K562 (cell line): ENCODE results near the gene PRMT3. TPM values are rescaled to one million over a fixed set of nuclear protein-coding genes. Genes with fewer than 3 reads are reported as not detected.

Experiments
- ARHGAP35 ChIP-seq: fragments of 450-650 bp; IDR thresholded peaks from 2 replicates; pipeline ENCODE4 v1.6.1; 2018; ENCODE audit not compliant: partially characterized antibody
- ELF2 ChIP-seq: fragments of 250-450 bp; sonication (Bioruptor Pico); IDR thresholded peaks from 2 replicates; pipeline ENCODE4 v1.5.0; 2021; ENCODE audit warnings: mild to moderate bottlenecking
- L3MBTL2 ChIP-seq: fragments of 450-650 bp; IDR thresholded peaks from 2 replicates; pipeline ENCODE4 v1.6.1; 2016; ENCODE audit warnings: mild to moderate bottlenecking, moderate library complexity
- TAF15 ChIP-seq: fragments of 200-400 bp; formaldehyde crosslinking; IDR thresholded peaks from 2 replicates; pipeline ENCODE4 v1.6.1; 2017; ENCODE audit warnings: mild to moderate bottlenecking, low read depth, low read length, moderate library complexity
- ZNF253 ChIP-seq: fragments of 250-450 bp; sonication (Bioruptor Pico); conservative IDR thresholded peaks from 2 replicates; pipeline ENCODE4 v1.6.1; 2021; ENCODE audit warnings: mild to moderate bottlenecking
- polyA plus RNA-seq, 8 experiments: library from polyadenylated mRNA; depleted of rRNA in 4 of 8; stranded (reverse) in 5 of 8; unstranded in 3 of 8; fragments of >200 nt; fragmentation: Nextera tagmentation in 2 of 8; fragmentation: Illumina TruSeq in 1 of 8; extraction: Ambion mirVana in 2 of 8; extraction: Trizol in 1 of 8; gene quantifications; 2 replicates each; pipeline versions ENCODE4 v1.2.1 to v1.2.3, GENCODE V29; 2011 to 2014; ENCODE audit warnings: inconsistent platforms in 1 of 8, missing spikeins in 1 of 8
- total RNA-seq, 7 experiments: library from RNA; depleted of rRNA in 6 of 7; stranded (reverse); fragments of >200 nt in 6 of 7; fragmentation: Illumina TruSeq in 2 of 7; extraction: Trizol in 2 of 7; gene quantifications; 2 replicates each; pipeline versions ENCODE4 v1.2.1 to v1.2.3, GENCODE V29; 2011 to 2021; ENCODE audit warnings: low replicate concordance in 1 of 7
- TF ChIP-seq, protein P1 (sequence below): fragments of 450-650 bp; IDR thresholded peaks from 2 replicates; pipeline ENCODE4 v1.6.1; 2016; ENCODE audit warnings: borderline replicate concordance
- TF ChIP-seq, protein P2 (sequence below): sonication (generic); formaldehyde crosslinking; IDR thresholded peaks from 2 replicates; pipeline ENCODE4 v1.8.1; 2023; ENCODE audit warnings: missing genetic modification reagents, mild to moderate bottlenecking, borderline replicate concordance

The PRMT3 gene
- total and polyA plus RNA-seq, 9 of the 15 experiments (the other 6 are each of a cell fraction or from before 2014, with no cell fraction given): 24.0 to 62.1 (median 44.7) TPM

DNA sequence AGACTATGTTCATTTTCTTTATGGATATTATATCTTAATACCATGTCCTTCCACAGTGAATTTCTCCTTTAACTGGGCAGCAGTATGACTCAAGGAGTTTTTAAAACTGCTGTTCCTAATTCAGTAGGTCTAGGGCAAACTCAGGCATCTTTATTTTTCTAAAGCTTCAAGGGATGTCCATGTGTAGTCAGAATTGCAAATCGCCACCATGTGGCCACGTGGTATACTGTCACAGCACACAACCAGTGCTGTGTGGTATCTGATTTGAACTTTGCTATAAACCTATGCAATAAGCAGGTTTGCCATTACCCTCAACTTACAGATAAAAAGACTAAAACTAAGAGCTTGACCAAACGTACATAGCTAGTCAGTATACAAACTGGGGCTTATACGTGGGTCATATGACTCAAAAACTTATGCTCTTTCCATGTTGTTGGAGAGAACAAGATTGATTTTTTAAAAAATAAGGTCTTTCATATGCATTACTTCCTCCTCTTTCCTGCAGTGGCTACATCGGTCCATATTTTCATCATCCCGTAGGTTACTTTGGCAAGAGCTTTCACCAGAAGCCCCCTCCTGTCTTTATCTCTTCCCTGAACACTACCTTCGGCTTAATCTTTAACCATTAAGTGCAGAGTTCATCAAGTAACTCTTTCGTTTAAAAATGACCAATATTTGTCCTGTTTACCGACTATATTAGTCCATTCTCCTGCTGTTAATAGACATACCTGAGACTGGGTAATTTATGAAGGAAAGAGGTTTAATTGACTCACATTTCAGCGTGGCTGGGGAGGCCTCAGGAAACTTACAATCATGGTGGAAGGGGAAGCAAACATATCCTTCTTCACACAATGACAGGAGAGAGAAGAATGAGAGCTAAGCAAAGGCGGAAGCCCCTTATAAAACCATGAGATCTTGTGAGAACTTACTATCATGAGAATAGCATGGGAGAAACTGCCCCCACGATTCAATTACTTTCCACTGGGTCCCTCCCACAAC, 32.0 kb upstream of the PRMT3 start (continued):
- TF ChIP-seq, protein P1, sequence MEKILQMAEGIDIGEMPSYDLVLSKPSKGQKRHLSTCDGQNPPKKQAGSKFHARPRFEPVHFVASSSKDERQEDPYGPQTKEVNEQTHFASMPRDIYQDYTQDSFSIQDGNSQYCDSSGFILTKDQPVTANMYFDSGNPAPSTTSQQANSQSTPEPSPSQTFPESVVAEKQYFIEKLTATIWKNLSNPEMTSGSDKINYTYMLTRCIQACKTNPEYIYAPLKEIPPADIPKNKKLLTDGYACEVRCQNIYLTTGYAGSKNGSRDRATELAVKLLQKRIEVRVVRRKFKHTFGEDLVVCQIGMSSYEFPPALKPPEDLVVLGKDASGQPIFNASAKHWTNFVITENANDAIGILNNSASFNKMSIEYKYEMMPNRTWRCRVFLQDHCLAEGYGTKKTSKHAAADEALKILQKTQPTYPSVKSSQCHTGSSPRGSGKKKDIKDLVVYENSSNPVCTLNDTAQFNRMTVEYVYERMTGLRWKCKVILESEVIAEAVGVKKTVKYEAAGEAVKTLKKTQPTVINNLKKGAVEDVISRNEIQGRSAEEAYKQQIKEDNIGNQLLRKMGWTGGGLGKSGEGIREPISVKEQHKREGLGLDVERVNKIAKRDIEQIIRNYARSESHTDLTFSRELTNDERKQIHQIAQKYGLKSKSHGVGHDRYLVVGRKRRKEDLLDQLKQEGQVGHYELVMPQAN: no peak
- TF ChIP-seq ZNF253 (CRISPR knock-in tag) (no peak), L3MBTL2 (peak; percentile 65), ARHGAP35 (no peak), TAF15 (no peak), ELF2 (no peak)
- TF ChIP-seq, protein P2, sequence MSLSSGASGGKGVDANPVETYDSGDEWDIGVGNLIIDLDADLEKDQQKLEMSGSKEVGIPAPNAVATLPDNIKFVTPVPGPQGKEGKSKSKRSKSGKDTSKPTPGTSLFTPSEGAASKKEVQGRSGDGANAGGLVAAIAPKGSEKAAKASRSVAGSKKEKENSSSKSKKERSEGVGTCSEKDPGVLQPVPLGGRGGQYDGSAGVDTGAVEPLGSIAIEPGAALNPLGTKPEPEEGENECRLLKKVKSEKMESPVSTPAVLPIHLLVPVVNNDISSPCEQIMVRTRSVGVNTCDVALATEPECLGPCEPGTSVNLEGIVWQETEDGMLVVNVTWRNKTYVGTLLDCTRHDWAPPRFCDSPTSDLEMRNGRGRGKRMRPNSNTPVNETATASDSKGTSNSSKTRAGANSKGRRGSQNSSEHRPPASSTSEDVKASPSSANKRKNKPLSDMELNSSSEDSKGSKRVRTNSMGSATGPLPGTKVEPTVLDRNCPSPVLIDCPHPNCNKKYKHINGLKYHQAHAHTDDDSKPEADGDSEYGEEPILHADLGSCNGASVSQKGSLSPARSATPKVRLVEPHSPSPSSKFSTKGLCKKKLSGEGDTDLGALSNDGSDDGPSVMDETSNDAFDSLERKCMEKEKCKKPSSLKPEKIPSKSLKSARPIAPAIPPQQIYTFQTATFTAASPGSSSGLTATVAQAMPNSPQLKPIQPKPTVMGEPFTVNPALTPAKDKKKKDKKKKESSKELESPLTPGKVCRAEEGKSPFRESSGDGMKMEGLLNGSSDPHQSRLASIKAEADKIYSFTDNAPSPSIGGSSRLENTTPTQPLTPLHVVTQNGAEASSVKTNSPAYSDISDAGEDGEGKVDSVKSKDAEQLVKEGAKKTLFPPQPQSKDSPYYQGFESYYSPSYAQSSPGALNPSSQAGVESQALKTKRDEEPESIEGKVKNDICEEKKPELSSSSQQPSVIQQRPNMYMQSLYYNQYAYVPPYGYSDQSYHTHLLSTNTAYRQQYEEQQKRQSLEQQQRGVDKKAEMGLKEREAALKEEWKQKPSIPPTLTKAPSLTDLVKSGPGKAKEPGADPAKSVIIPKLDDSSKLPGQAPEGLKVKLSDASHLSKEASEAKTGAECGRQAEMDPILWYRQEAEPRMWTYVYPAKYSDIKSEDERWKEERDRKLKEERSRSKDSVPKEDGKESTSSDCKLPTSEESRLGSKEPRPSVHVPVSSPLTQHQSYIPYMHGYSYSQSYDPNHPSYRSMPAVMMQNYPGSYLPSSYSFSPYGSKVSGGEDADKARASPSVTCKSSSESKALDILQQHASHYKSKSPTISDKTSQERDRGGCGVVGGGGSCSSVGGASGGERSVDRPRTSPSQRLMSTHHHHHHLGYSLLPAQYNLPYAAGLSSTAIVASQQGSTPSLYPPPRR (CRISPR knock-in tag): no peak
